Lung (tissue), 13 donors: ENCODE data around the gene OR4L1. TPM values are rescaled to one million over a fixed set of nuclear protein-coding genes. Genes with fewer than 3 reads are reported as not detected.
"Not testable (repeated sequence)": the region's sequence is repeated elsewhere in the genome, so short reads cannot be mapped to it uniquely, and the experiment has no call there.

Experiments
- ATAC-seq: fragments of 200-7000 bp; cut with Tn5 transposase; one replicate; pipeline ENCODE4 v1.9.1; 2020; ENCODE audit warnings: moderate number of reproducible peaks; ENCODE audit not compliant: insufficient read depth, low FRiP score
- DNase-seq, 3 donors: peaks; one replicate each; pipeline ENCODE4 v3.0.0-alpha.2; 2013 to 2017
- H3K27ac ChIP-seq, 2 donors: one replicate each; pipeline ENCODE4 v1.5.1; 2013; ENCODE audit warnings: mild to moderate bottlenecking in 2 of 2, moderate library complexity in 2 of 2, control low read depth in 1 of 2, inconsistent platforms in 1 of 2, low read depth in 1 of 2, low read length in 1 of 2
- H3K27me3 ChIP-seq, 3 donors: one replicate each; pipeline ENCODE4 v1.5.1; 2013; ENCODE audit warnings: low read length in 2 of 3; ENCODE audit not compliant: control insufficient read depth in 3 of 3, insufficient read depth in 3 of 3
- H3K36me3 ChIP-seq, 4 donors: one replicate each; pipeline ENCODE4 v1.5.1; 2013; ENCODE audit warnings: low read length in 4 of 4, mild to moderate bottlenecking in 1 of 4, moderate library complexity in 1 of 4; ENCODE audit not compliant: control insufficient read depth in 4 of 4, insufficient read depth in 4 of 4
- H3K4me1 ChIP-seq, 5 donors: one replicate each; pipeline ENCODE4 v1.5.1; 2013; ENCODE audit warnings: low read length in 5 of 5, mild to moderate bottlenecking in 2 of 5, moderate library complexity in 1 of 5; ENCODE audit not compliant: control insufficient read depth in 5 of 5, insufficient read depth in 5 of 5
- H3K4me3 ChIP-seq: one replicate; pipeline ENCODE4 v1.5.1; 2013; ENCODE audit warnings: mild to moderate bottlenecking, control low read depth, moderate library complexity
- H3K9ac ChIP-seq, 2 donors: one replicate each; pipeline ENCODE4 v1.5.1; 2013; ENCODE audit warnings: low read length in 2 of 2, control low read depth in 1 of 2; ENCODE audit not compliant: insufficient read depth in 1 of 2
- H3K9me3 ChIP-seq, 4 donors: one replicate each; pipeline ENCODE4 v1.5.1; 2013; ENCODE audit warnings: low read length in 3 of 4, mild to moderate bottlenecking in 1 of 4, moderate library complexity in 1 of 4; ENCODE audit not compliant: control insufficient read depth in 4 of 4, insufficient read depth in 3 of 4
- WGBS, 2 donors: extraction: QIAGEN DNeasy Blood & Tissue Kit; methylation state at CpG; one replicate each; pipeline ENCODE4 v1.1.7; 2013; 5-methylcytosine and 5-hydroxymethylcytosine counted together
- polyA plus RNA-seq, 2 donors: library from polyadenylated mRNA; stranded (reverse); fragments of 200-250 nt; gene quantifications; one replicate each; pipeline ENCODE4 v1.2.1, GENCODE V29; 2013
- small RNA-seq: library from RNA; depleted of rRNA; stranded (forward); fragments of <200 nt; gene quantifications from one replicate; pipeline ENCODE3, GENCODE V24; 2014; ENCODE audit warnings: low replicate concordance
- total RNA-seq, 2 donors: library from RNA; depleted of rRNA in 1 of 2; stranded (reverse); fragments of >200 nt in 1 of 2; gene quantifications; one replicate each; pipeline ENCODE4 v1.2.1, GENCODE V29; 2014 to 2021
- TF ChIP-seq, protein P1 (sequence below): IDR thresholded peaks from 2 replicates; pipeline ENCODE4 v1.5.1; 2012; ENCODE audit warnings: mild to moderate bottlenecking; ENCODE audit errors: control extremely low read depth, extremely low read depth
- donor health status: control.
- donor health status: control.
- donor health status: Bipolar disorder and iron deficiency.
- donor health status: healthy.
- donor health status: DM: yes; HTN: yes; CAD: no.

The OR4L1 gene
- total and polyA plus RNA-seq, 4 donors: not detected

DNA sequence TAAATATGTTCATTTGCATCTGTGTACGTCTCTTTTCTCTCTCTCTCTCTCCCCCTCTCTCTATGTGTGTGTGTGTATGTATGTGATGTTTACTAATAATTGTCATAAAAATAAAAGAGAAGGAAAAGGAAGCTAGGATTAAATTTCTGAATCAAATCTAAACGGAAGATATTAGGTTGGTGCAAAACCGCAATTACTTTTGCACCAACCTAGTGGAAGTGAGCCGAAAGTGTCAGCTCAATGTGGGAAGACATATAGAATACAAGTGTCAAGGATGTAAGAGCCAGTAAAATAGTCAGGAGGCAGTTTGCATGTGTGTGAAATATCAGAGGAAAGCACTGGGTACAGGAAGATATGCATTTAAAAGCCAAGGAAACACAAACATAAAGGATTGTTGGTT lies 32.2 kb downstream of the OR4L1 start:
- 24 to 41% methylated on average over 4 of the region's 4 CpGs for WGBS, 2 donors
- Histone ChIP-seq H3K27me3 (no peaks in the 10 kb centered on the region), H3K36me3 (no peaks in the 10 kb centered on the region), H3K9ac (no peak overlapping the region), H3K4me1 (no peaks in the 10 kb centered on the region), H3K9me3 (peaks cover 0 to 7% (median under 1%) of the 10 kb centered on the region in 4 donors), H3K4me3 (no peak overlapping the region), H3K27ac (no peak overlapping the region)
- TF ChIP-seq, protein P1, sequence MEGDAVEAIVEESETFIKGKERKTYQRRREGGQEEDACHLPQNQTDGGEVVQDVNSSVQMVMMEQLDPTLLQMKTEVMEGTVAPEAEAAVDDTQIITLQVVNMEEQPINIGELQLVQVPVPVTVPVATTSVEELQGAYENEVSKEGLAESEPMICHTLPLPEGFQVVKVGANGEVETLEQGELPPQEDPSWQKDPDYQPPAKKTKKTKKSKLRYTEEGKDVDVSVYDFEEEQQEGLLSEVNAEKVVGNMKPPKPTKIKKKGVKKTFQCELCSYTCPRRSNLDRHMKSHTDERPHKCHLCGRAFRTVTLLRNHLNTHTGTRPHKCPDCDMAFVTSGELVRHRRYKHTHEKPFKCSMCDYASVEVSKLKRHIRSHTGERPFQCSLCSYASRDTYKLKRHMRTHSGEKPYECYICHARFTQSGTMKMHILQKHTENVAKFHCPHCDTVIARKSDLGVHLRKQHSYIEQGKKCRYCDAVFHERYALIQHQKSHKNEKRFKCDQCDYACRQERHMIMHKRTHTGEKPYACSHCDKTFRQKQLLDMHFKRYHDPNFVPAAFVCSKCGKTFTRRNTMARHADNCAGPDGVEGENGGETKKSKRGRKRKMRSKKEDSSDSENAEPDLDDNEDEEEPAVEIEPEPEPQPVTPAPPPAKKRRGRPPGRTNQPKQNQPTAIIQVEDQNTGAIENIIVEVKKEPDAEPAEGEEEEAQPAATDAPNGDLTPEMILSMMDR: no peak
- DNase-seq: no peak
- ATAC-seq: no peak

DNA sequence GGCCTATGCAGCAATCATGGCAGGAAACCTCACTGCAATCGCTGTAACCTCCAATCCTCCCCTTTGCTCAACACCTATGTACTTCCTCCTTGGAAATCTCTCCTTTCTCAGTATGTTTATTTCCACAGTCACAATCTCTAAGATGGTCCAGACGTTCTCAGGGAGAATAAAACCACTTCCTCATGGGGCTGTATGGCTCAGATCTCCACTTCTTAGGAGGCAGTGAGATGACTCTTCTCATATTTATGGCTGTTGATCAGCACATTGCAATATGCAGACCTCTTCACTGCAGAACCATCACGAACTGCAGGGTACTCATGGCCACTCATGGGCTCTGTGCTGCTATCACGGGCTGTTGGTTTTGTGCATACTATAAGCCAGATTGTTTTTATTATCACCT lies 33.6 kb downstream of the OR4L1 start:
- DNase-seq: no peak
- WGBS, 2 donors: 20 to 29% methylated on average over 4 of the region's 4 CpGs
- H3K27ac ChIP-seq: no peak overlapping the region
- TF ChIP-seq, protein P1: no peak
- no peaks in the 10 kb centered on the region for H3K4me1 ChIP-seq
- ATAC-seq: no peak
- peaks cover 0 to 7% (median under 1%) of the 10 kb centered on the region in 4 donors for H3K9me3 ChIP-seq
- no peaks in the 10 kb centered on the region for H3K27me3 ChIP-seq
- H3K9ac ChIP-seq: no peak overlapping the region
- H3K4me3 ChIP-seq: no peak overlapping the region
- no peaks in the 10 kb centered on the region for H3K36me3 ChIP-seq

DNA sequence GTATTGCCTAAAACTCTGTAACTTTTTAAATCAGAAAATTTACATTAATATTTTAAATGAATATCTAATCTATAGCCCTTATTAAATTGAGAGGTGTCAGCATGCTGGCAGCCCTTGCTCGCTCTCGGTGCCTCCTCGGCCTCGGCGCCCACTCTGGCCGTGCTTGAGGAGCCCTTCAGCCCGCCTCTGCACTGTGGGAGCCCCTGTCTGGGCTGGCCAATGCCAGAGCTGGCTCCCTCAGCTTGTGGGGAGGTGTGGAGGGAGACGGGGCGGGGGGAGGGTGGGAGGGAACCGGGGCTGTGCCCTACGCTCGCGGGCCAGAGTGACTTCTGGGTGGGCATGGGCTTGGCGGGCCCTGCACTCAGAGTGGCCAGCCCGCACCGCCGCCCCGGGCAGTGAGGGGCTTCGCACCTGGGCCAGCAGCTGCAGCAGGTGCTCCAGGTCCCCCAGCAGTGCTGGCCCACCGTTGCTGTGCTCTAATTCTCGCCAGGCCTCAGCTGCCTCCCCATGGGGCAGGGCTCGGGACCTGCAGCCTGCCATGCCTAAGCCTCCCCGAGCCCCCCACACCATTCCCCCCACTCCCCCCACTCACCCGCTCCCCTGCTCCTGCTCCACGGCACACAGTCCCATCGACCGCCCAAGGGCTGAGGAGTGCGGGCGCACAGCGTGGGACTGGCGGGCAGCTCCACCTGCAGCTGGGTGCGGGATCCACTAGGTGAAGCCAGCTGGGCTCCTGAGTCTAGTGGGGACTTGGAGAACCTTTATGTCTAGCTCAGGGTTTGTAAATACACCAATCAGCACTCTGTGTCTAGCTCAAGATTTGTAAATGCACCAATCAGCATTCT lies 39.3 kb downstream of the OR4L1 start:
- not testable (repeated sequence) for H3K27ac ChIP-seq, H3K27me3 ChIP-seq, DNase-seq, H3K9ac ChIP-seq, H3K36me3 ChIP-seq, ATAC-seq, H3K4me1 ChIP-seq, H3K4me3 ChIP-seq, H3K9me3 ChIP-seq
- 86 to 94% methylated on average over 22 to 32 of the region's 32 CpGs for WGBS, 2 donors

DNA sequence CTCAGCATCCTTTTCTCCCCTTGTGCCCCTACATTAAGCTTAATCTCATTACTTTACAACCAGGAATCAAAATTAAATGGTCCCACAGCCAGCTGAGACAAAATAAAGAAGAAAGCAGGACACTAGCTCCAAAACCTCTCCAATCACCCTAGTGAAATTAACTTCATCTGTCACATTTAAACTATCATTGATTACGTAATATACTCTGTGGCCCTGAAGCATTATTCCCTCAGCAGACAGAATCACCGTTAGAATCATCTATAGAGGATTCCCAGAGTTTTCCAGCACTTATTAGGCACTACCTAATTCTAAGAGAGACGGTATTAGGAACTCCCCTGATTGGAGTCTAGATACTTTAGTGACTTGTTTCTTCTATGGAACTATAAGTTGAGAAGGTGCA lies 50.6 kb downstream of the OR4L1 start, which contains the start of gene OR4K17:
TSS of gene OR4K17 (plus strand) at position 302 of the 400 bp plus-strand sequence. CDS start 6,761 bp downstream, outside the sequence.
- Histone ChIP-seq H3K27me3 (no peaks in the 10 kb centered on the region), H3K4me3 (no peak within 1 kb of the TSS), H3K36me3 (no peaks in the 10 kb centered on the region), H3K4me1 (no peaks in the 10 kb centered on the region), H3K9ac (no peak within 1 kb of the TSS), H3K27ac (no peak within 1 kb of the TSS), H3K9me3 (peaks cover 0 to 4% (median 1%) of the 10 kb centered on the region in 4 donors)
- DNase-seq (no peak), ATAC-seq (no peak)
- TF ChIP-seq, protein P1: no peak
- WGBS, 2 donors: 53 to 66% methylated on average over 3 of the region's 3 CpGs

Small RNA genes within 50 kb of the gene (small RNA-seq; reads per million reads assigned to genes)
- gene RNA5SP380: not detected

Other genes with a start within 250 kb of the OR4L1 start
- not detected for gene OR4K2, start 184.9 kb upstream of the OR4L1 start, total RNA-seq
- gene OR4K2, start 184.9 kb upstream of the OR4L1 start, polyA plus RNA-seq: not detected
- gene OR4K5, start 139.4 kb upstream of the OR4L1 start, total RNA-seq: not detected
- gene OR4K5, start 139.4 kb upstream of the OR4L1 start, polyA plus RNA-seq: not detected
- not detected for gene OR4K1, start 129.1 kb upstream of the OR4L1 start, total RNA-seq
- not detected for gene OR4K1, start 129.1 kb upstream of the OR4L1 start, polyA plus RNA-seq
- not detected for gene OR4K15, start 84.5 kb upstream of the OR4L1 start, total RNA-seq
- gene OR4K15, start 84.5 kb upstream of the OR4L1 start, polyA plus RNA-seq: not detected
- gene OR4Q2, start 57.9 kb upstream of the OR4L1 start, total RNA-seq: not detected
- not detected for gene OR4Q2, start 57.9 kb upstream of the OR4L1 start, polyA plus RNA-seq
- not detected for gene OR4K14, start 40.7 kb upstream of the OR4L1 start, total RNA-seq
- not detected for gene OR4K14, start 40.7 kb upstream of the OR4L1 start, polyA plus RNA-seq
- gene OR4K13, start 24.0 kb upstream of the OR4L1 start, total RNA-seq: under 1 TPM in 1 of 2 donors, not detected in 1; 0.06 TPM
- not detected for gene OR4K13, start 24.0 kb upstream of the OR4L1 start, polyA plus RNA-seq
- gene OR4K17, start 50.7 kb downstream of the OR4L1 start, total RNA-seq: not detected
- not detected for gene OR4K17, start 50.7 kb downstream of the OR4L1 start, polyA plus RNA-seq
- not detected for gene OR4N5, start 78.8 kb downstream of the OR4L1 start, total RNA-seq
- not detected for gene OR4N5, start 78.8 kb downstream of the OR4L1 start, polyA plus RNA-seq
- gene OR11G2, start 130.9 kb downstream of the OR4L1 start, total RNA-seq: not detected
- not detected for gene OR11G2, start 130.9 kb downstream of the OR4L1 start, polyA plus RNA-seq
- not detected for gene OR11H6, start 163.7 kb downstream of the OR4L1 start, total RNA-seq
- gene OR11H6, start 163.7 kb downstream of the OR4L1 start, polyA plus RNA-seq: not detected
- not detected for gene OR11H7, start 168.9 kb downstream of the OR4L1 start, total RNA-seq
- gene OR11H7, start 168.9 kb downstream of the OR4L1 start, polyA plus RNA-seq: not detected
- not detected for gene OR11H4, start 179.2 kb downstream of the OR4L1 start, total RNA-seq
- gene OR11H4, start 179.2 kb downstream of the OR4L1 start, polyA plus RNA-seq: not detected
- 10 to 100 TPM; 17.7 to 21.8 TPM for gene TTC5, start 245.9 kb downstream of the OR4L1 start, total RNA-seq
- gene TTC5, start 245.9 kb downstream of the OR4L1 start, polyA plus RNA-seq: 10 to 100 TPM in 1 of 2 donors, 1 to 10 TPM in 1; 5.0 to 10.7 TPM